Left lung (tissue), 10 donors: ENCODE results near the gene METTL27. TPM values are rescaled to one million over a fixed set of nuclear protein-coding genes. Genes with fewer than 3 reads are reported as not detected.
"Not testable (repeated sequence)": the region's sequence is repeated elsewhere in the genome, so short reads cannot be mapped to it uniquely, and the experiment has no call there.

Experiments used
- ATAC-seq: fragments of 200-7000 bp; cut with Tn5 transposase; one replicate; pipeline ENCODE4 v1.9.1; 2020; ENCODE audit warnings: moderate library complexity
- DNase-seq, 4 donors: peaks; one replicate each; pipeline ENCODE4 v3.0.0-alpha.2; 2013 to 2020
- H3K27ac ChIP-seq, 2 donors: fragments of 200-600 bp; sonication (generic) in 1 of 2; one replicate each; pipeline versions ENCODE4 v1.5.0 to v1.8.0; 2020 to 2021
- H3K27me3 ChIP-seq, 2 donors: fragments of 200-600 bp; sonication (generic) in 1 of 2; one replicate each; pipeline versions ENCODE4 v1.5.0 to v1.8.0; 2020 to 2021
- H3K36me3 ChIP-seq, 2 donors: fragments of 200-600 bp; sonication (generic) in 1 of 2; one replicate each; pipeline versions ENCODE4 v1.5.0 to v1.8.0; 2020 to 2021
- H3K4me1 ChIP-seq, 2 donors: fragments of 200-600 bp; one replicate each; pipeline ENCODE4 v1.8.0; 2021
- H3K4me3 ChIP-seq, 2 donors: fragments of 200-600 bp; sonication (generic) in 1 of 2; one replicate each; pipeline versions ENCODE4 v1.5.0 to v1.8.0; 2020 to 2021; ENCODE audit warnings: mild to moderate bottlenecking in 1 of 2
- H3K9me3 ChIP-seq, 2 donors: fragments of 200-600 bp; sonication (generic) in 1 of 2; one replicate each; pipeline versions ENCODE4 v1.5.0 to v1.8.0; 2020 to 2021
- CTCF ChIP-seq, 2 donors: fragments of 200-600 bp; sonication (generic) in 1 of 2; IDR thresholded peaks; one replicate each; pipeline versions ENCODE4 v1.5.0 to v1.8.0; 2021; ENCODE audit warnings: antibody characterized with exemption in 2 of 2
- intact Hi-C, 2 donors: fragments of 100-400 bp; cut with DNase I; formaldehyde crosslinking; loops; one replicate each; pipeline versions ENCODE4 v1.11.2 to v1.14.2; 2022
- polyA plus RNA-seq, 6 donors: library from polyadenylated mRNA; unstranded; fragments of 120-200 nt; gene quantifications; one replicate each; pipeline ENCODE4 v1.2.1, GENCODE V29; 2013; ENCODE audit not compliant: insufficient read length in 6 of 6
- total RNA-seq, 2 donors: library from RNA; stranded (reverse); fragmentation: NEBNext Ultra II Directional; extraction: Animal tissue kit (Norgen Biotek cat#: 25700); gene quantifications; one replicate each; pipeline ENCODE4 v1.2.1, GENCODE V29; 2021
- donor health status: DM: no; HTN: yes; CAD: no.
- donor health status: DM: no; HTN: no; CAD: no.

The METTL27 gene
- total and polyA plus RNA-seq, 8 donors: 1.5 to 6.4 (median 3.0) TPM

- peaks cover 0 to 6% of the 10 kb centered on the region in 2 donors for H3K27me3 ChIP-seq
- no peak for ATAC-seq
- intact Hi-C loops: no loop called here
- H3K4me3 ChIP-seq: no peak overlapping the region
- no peak overlapping the region for H3K27ac ChIP-seq
- DNase-seq: peak in 1 of 4 donors; percentile 37
- H3K4me1 ChIP-seq: peaks cover 9 to 18% of the 10 kb centered on the region in 2 donors
- no peak for TF ChIP-seq CTCF (IDR thresholded peaks at IDR 0.05)
- no peaks in the 10 kb centered on the region for H3K36me3 ChIP-seq
- H3K9me3 ChIP-seq: no peaks in the 10 kb centered on the region
Measured at GRCh38 chr7:73847941-73848723, 5.8 kb upstream of the METTL27 start.

GRCh38 chr7:73845701-73846195 lies 3.4 kb upstream of the METTL27 start:
- H3K27me3 ChIP-seq, H3K4me3 ChIP-seq, ATAC-seq, H3K9me3 ChIP-seq, intact Hi-C loops, H3K36me3 ChIP-seq: not testable (repeated sequence)
- H3K4me1 ChIP-seq: peaks cover 5 to 19% of the 10 kb centered on the region in 2 donors
- H3K27ac ChIP-seq: peak overlapping the region in 1 of 2 donors; percentile 50
- DNase-seq: peak in 1 of 4 donors; percentile 16

- no peaks in the 10 kb centered on the region for H3K36me3 ChIP-seq
- no peak overlapping the region for H3K27ac ChIP-seq
- no peak for TF ChIP-seq CTCF (IDR thresholded peaks at IDR 0.05)
- ATAC-seq (no peak), DNase-seq (peak in 1 of 4 donors; percentile 1)
- no peaks in the 10 kb centered on the region for H3K9me3 ChIP-seq
- intact Hi-C loops: no loop called here
- peaks cover 0 to 6% of the 10 kb centered on the region in 2 donors for H3K27me3 ChIP-seq
- peaks cover 5 to 19% of the 10 kb centered on the region in 2 donors for H3K4me1 ChIP-seq
- H3K4me3 ChIP-seq: no peak overlapping the region
Measured at GRCh38 chr7:73844848-73845460, 2.6 kb upstream of the METTL27 start.

DNA sequence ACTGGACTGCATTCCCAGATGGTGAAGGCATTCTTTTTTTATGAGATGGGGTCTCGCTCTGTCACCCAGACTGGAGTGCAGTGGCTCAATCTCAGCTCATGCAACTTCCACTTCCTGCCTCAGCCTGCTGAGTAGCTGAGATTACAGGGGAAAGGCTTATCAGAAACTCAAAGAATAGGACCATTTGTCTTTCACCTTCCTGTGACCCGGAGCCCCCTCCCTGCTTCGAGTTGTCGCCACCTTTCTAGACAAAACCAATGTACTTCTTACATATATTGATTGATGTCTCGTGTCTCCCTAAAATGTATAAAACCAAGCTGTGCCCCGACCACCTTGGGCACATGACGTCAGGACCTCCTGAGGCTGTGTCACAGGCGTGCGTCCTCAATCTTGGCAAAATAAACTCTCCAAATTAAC lies 1.8 kb upstream of the METTL27 start:
- intact Hi-C loops: no loop called here
- Histone ChIP-seq H3K27ac (no peak overlapping the region), H3K4me3 (no peak overlapping the region), H3K4me1 (peaks cover 5 to 19% of the 10 kb centered on the region in 2 donors), H3K9me3 (no peaks in the 10 kb centered on the region), H3K36me3 (no peaks in the 10 kb centered on the region), H3K27me3 (peaks cover 0 to 6% of the 10 kb centered on the region in 2 donors)
- no peak for TF ChIP-seq CTCF (IDR thresholded peaks at IDR 0.05)
- ATAC-seq (no peak), DNase-seq (peak in 1 of 4 donors; percentile 6)

- Histone ChIP-seq H3K4me1 (peaks cover 5 to 19% of the 10 kb centered on the region in 2 donors), H3K36me3 (no peaks in the 10 kb centered on the region), H3K9me3 (no peaks in the 10 kb centered on the region), H3K27ac (peak overlapping the region in 1 of 2 donors; percentile 69), H3K27me3 (peaks cover 0 to 6% of the 10 kb centered on the region in 2 donors), H3K4me3 (peak overlapping the region; percentile 42 to 46)
- intact Hi-C loops: no loop called here
- DNase-seq: peak in 1 of 4 donors; percentile 58
- ATAC-seq: peak; percentile 12
- TF ChIP-seq CTCF (IDR thresholded peaks at IDR 0.05): no peak
Measured at GRCh38 chr7:73841689-73842066, 638 bp downstream of the METTL27 start.
